GM18868 (cell line): Measurements from ENCODE around the gene RIPK4.

Experiments
- ATAC-seq: cut with Tn5 transposase; IDR thresholded peaks from one replicate; pipeline ENCODE4 v1.9.1; 2021; ENCODE audit warnings: mild to moderate bottlenecking, moderate library complexity; ENCODE audit not compliant: unreplicated experiment

The RIPK4 gene

DNA sequence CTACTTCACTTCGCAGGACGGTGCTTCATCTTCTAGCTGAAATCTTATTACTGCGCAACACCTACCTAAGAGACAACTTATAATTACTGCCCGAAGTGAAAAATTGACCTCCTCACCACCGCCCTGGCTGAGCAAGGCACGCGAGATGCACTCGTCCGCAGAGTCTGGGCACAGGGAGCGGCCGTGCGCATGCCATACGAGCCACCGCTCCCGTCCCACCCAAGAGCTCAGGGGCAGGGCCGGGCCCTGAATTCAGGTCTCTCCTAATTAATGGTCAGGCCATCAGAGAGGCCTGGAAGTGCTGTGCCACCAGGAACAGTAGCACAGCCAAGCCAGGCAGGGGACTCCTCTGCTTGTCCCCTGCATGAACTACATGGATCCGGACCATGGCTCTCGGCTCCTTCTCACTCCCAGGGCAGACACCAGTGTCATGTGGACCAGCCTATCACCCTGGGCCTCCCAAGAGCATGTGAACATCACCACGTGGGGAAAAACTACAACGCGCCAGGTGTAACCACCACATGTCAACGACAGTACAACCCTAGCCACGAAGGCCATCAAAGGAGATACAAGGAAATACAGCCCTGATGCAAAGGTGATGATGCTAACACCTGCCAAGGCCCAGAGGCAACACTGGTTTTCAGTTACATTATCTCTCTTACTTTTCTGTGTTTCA lies 11.5 kb downstream of the RIPK4 start:
- ATAC-seq = no peak

DNA sequence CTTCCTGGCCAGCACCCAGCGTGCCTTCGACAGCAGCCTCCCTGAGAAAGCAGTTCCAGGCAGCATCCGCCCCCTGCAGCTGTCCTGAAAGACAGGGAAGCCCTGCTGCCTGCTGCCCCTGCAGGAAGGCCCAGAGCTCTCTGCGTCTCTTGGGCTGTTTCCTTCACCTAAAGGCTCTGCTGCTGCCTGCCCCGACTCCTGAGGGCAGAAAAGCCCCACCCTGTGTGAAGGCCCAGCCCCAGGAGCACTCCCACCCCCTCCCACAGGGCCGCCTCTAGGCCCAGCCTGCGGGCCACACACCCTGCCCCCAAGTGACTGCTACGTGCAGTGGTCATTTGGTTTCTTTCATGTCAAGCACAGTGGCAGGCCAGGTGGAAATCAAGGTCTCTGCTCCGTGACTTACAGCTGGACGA lies 12.4 kb downstream of the RIPK4 start:
- no peak for ATAC-seq

DNA sequence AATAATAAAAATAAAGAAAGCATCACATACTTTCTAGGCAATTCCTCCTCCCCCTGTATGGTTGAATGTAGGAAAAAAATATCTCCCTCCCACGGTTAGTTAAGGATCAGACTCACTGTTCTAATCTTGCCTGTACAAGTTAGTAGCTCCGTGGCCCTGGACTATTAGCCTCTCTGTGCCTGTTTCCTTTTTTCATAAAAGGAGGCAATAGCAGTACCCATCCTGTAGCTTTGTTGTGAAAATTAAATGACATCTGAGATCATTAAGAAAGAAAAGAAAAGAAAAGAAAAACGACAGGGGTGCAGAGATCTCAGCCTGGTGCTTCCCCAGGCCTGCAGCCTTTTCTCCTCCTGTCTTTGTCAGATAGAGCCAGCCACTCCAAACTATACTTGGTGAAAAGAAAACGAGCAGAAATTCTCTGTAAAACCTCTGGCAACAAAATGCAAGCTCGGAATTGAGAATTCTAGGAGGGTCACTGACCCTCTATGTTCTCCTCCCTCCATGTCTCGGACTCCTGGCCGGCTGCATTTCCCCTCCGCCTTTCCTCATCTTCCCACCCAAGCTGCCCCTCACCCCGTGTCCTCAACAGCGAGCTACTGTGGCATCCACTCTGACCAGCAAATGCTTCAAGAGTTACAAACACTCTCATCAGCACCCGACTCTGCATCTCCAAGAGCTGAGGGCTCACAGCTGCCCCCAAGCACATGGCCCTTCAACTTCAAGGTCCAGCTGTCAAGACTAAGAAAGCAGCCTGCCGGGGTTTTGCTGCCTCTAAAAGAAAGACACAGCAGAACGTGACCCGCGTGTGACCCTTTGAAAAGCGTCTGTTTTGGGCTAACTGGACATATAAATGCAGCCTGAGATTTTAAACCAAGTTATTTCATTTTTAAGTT lies 13.6 kb downstream of the RIPK4 start:
- ATAC-seq = no peak

DNA sequence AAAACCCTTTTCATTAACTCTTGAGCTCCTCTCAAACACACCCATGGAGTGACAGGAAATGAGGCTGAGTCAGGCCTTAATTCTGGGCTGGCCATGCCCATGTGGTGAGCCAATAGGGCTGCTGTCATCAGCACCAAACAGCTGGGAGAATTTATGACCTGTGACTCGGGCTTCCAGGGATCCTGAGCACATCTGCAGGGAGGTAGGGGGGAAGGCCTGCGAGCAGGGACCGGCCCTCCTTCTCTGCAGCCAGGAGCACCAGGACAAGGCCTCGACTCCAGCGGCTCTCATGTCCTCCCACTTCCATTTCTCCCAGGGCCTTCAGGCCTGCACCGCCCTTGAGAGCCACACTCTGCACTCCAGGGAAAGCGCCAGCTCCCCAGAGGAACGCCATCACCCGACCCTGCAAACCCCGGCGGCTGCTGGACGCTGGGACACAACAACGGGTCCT lies 14.6 kb downstream of the RIPK4 start:
- ATAC-seq = no peak

DNA sequence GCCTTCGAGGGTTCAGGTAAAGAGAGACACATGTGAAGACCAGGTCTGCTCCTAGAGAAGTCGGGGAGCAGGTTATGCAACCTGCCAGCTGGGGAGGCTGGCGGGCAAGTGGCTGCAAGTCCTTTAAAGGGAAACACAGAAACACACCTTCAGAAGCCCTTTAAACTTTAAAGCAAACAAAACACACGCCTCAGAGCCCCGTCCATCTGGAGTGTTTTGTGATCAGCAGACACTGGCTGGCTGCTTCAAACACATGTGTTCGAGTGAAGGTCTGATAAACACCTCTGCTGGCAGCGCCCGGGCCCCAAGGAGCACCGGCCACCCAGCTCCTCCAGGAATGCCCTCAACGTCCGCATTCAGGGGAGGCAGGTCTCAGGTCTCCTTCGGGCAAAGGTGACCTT lies 15.2 kb downstream of the RIPK4 start:
- no peak for ATAC-seq

DNA sequence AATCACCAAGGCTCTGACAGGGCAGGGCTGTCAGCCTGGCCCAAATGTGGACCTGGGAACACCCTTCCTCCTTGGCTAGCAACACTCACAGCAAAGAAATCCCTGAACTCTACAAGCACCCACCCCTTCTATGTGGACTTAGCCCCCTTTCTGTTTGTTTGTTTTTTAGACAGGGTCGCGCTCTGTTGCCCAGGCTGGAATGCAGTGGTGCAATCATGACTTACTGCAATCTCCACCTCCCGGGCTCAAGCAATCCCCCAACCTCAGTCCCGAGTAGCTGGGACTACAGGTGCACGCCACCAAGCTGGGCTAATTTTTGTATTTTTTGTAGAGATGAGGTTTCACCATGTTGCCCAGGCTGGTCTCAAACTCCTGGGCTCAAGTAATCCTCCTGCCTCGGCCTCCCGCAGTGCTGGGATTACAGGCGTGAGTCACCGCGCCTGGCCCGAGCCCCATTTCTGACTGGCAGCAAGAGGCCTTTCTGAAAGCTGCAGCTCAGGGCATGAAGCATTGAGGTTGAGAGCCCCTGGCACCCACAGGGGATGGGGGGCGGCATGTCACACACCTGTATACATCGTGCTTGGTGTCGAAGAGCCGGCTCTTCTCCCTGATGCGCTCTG lies 16.2 kb downstream of the RIPK4 start:
- ATAC-seq = no peak

DNA sequence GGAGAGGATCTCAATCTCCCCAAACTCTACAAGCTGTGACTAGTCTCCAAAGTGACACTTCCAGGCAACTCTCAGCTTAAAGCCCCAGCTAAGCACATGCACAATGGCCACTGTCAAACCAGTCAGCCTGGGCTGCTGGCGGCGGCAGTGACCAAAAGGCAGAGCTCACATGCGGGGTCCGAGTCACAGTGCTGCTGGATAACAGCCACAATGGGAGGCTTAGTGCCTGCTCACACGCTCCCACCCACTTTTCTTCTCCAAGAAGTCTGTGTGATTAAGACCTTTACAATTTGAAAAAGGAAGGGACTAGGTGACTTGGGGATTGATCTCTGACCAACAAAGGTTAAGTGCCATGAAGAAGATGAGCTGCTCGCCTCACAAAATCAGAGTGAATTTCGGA lies 16.8 kb downstream of the RIPK4 start:
- no peak for ATAC-seq

DNA sequence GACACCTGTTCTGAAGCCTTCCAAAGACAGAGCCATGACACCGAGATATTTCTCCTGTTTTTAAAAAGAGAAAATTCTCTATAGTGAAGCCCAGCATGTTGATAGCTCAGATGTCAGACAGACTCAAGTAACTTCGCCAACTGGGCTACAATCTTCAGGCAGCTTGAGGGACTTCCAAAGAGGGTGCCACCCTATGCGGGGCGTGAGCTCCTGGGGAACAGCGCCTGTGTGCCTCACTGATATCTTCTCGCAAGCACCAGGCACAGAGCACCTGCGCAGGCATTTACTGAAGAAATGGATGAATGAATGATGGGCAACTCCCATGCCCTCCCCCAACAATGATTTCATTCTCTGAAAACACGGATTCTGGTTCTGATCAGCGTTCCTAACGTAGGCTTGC lies 17.6 kb downstream of the RIPK4 start:
- no peak for ATAC-seq

DNA sequence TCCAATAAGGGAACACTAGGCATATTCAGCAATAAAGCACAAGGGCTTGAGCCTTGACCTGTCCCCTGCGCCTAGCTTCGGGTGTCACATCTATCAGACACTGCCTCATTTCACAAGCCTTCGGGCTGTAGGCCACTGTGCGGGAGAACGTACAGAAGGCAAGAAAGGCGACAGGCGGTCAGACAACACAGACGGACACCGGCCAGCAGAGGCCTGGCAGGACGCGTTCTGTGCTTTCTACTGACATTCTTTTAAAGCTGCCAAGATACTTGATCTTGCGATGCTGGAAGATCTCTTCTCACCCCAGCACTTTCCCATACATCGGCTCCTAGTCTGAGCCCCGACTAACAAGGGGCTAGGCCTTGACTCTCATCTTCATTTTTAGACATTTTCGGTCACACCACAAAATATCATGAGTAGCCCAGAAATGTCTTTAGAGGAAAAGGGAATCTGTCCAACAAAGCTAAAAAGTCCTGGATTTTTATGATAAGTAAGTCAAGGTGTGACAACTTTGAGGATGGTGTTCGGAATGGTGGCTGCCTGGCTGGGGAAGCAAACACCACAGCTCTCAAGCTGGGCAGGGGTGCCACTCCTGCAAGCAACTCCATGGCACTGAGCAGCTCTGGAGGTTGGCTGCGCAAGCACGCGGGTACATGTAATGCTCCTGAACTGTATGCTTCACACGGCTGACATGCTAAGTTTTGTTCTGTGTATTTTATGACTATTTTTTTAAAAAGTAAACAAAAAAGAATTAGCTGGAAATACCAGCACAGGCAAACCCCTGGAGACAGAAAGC lies 18.7 kb downstream of the RIPK4 start:
- ATAC-seq = no peak

DNA sequence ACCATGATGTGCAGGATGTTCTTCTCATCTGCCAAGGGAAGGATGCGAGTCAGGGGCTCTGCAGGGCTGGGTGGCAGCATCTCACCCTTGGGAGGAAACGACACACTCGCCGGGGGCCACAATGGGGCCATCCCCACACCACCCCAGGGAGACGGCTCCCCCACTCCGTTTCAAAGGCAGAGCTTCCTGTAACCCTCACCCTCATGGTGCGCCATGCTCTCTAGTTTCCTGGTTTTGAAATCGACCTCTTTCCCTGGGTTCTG lies 20.2 kb downstream of the RIPK4 start:
- ATAC-seq = no peak

DNA sequence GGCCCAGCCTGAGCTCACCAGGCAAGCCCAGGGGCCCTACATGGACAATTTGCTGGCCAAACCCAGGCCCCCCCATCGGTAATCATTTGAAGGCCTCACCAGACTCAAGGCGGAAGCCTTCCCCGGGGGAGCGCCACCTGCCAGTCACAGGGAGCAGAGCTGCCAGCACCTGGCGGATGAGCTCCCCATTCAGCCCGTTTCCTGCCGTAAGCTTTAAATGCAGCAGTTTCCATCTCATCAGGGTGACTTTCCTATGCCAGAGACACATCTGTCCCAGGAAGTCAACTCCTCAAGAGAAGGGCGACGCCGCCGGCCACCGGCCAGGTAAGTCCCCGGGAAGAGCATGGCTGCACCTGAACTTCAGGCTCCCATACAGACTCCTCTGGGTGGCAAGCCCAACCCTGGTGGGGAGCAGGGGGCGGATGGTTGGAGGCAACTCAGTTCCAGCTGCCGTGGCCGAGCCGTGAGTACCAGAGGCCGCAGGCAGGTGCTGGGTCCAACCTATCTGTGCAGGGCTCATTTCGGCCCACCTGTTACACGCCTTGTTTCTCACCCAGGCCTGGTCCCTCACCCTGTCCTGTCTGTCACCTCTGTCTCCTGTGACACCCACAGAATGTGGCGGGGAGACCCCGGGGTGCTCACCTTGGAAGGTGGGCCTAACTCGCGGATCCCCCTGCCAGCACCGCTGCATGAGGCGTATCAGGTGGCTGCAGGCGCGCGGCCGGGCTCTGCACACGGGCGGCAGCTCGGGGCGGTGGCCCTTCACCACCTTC lies 20.7 kb downstream of the RIPK4 start:
- ATAC-seq = no peak

DNA sequence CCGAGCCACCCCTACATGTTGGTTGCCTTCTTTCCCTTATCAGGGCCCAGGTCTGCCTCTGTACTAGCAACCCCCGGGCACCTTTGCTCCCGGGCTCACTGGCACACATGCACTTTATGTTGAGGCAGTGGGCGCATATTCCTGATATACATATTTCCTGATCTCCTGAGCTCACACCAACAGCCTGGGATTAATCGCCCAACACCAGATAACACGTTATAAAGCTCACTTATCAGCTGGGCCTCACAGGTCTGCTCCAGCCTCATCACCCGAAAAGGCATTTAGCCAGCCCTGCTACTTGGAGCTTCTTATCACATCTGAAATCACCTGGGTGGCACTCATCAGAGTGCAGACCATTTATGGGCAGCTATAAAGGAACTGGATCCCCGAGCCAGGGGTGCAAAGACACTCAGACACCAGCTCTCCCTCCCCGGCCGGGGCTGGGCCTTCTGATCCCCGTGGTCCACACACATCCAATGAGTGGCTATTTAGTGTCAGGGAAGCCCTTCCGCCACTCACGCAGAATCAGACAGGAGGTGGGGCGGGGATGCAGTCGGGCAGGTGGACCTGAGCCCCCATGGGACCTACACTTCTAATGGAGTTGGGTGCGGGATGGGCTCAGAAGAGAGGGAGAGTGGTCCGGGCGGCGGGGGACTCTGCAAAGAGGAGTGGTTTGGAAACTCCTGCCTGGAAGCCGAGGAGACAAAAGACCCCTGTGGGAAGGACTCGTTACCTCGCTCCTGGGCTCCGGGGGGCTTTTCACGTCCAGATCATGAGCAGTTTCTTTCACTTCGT lies 21.6 kb downstream of the RIPK4 start:
- ATAC-seq = no peak

DNA sequence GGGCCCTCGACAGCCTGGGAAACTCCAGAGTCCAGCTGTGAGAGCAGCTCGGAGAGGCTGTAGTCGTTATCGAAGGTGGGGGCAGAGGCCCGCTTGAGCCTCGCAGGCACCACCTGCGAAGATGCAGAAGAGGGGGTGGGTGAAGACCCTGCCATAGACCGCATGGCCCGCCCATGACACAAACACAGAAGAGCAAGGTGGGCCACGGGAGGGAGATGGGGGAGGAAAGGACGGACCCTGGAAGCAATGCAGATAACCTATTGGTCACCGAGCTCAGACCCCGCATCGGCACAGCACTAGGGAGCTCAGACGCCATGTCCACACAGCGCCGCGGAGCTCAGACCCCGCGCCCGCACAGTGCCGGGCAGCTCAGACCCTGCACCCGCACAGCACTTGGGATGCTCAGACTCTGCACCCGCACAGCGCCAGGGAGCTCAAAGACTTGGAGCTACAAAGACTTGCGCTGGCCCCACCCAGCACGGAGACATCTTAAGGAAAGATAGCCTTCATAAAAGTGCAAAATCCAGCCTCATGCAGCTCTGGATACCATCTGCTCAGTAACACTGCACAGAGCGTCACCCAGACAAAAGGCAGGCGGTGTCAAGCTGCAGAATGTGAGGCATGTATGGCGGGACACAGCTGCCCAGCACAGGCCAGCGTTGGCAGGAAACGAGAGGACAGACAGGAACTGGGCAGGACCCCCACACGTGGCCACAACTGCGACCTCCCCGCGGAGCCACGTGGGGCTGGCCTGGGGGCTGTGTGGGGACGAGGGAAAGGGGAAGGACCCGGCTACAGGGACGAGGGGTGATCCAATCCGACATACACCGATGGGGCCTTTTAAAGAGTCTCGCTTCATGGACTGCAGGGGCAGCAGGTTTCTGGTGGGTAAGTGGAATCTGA lies 22.6 kb downstream of the RIPK4 start:
- no peak for ATAC-seq

DNA sequence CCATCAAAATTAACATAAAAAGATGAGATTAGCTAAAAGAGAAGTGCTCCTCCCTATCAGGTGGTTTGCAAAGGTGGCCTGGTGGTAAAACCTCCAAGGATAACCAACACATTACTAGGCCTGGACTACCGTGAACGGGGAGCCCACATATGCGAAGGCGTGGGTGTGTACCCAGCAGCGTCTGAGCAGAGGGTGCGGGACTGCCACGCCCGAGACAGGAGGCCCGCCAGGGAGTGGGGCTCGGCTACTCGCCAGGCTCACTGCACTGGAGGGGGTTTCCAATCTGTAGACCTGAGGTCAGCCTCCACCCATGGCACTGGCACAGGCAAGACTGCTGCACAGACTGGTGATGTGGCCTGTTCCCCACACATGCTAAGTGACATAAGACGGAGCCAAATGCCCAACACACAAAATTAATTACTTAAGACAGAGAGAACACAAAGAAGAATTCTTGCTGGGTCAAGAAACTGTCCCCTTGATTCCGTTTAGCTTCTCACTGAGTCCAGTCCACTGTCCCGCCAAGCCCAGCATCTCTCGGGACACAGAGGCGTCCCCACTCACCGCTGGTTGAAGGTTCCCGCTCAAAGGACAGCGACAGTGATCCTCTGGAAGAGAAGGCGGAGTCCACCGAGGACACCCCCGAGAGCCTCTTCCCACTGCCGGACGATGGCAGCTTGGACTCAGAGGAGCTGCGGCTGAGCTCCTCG lies 23.4 kb downstream of the RIPK4 start:
- no peak for ATAC-seq

DNA sequence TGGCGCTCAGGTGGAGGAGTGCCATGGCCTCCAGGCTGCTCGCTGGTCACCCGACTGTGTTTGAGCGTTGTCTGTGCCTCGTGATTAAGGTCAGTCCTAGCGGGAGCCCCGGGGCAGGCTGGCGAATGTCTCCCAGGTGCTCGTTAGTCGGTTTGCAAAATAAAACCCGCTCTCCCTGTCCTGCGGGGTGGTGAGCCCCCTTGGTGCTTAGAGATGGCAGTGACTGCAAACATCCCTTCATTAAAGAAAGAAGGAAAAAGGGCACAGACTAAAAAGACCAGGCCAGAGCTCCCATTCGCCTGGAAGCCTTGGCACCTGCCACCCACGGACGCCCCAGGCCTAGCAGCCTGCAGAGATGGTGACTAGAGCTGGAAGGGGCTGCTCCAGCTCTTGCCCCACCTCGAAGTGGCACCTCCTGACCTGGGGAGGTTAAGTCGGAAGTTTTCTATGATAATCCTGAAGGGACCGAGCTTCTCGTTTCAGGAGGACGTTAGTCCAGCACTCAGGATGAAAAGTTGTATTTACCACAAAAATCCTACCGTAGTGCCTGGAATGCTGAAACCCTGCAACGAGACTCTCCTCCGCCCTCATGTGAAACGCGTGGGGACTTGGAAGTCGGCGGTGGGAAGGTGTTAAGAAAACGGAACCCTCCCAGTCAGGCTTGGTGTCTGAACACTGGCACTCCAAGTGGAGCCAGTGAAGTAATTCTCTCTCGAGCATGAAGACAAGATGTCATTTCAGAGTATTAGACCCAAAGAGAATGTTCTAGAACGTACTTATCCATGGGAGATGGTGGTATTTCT lies 24.6 kb downstream of the RIPK4 start:
- no peak for ATAC-seq

DNA sequence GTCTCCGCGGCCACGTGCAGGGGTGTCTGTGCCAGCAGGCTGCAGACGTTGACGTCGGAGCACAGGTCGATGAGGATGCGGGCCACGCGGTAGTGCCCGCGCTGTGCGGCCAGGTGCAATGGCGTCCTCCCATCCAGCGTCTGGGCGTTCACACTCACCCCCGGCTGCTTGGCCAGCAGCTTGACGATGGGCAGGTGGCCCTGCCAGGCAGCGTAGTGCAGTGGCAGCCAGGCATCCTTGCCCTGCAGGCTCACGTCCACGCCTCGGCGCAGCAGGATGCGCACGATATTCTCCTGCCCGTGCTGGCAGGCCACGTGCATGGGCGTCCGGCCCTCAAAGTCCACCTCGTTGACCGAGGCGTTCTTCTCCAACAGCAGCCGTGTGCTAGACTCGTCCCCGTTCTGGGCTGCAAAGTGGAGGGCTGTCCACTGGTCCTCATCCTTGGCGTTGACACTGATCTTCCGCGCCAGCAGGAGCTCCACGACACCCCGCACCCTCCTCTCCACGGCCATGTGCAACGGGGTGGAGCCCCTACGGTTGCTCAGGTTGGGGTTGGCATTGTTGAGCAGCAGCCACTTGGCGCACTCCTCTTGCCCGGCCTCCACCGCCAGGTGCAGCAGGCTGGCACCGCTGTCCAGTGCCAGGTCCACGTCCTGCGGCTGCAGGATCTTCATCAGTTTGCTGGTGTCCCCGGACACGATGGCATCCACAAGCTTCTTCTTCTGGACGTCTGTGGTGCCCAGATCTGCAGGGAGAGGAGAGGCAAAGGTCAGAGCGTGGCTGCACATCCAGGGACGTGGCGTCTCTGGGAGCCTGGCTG lies 25.4 kb downstream of the RIPK4 start:
- ATAC-seq = no peak
